NCI-H2171 treated with DMSO at 0.1 percent for 48 hours (cell line): ENCODE results near the gene MDGA2.
"Not testable (repeated sequence)": the region's sequence is repeated elsewhere in the genome, so short reads cannot be mapped to it uniquely, and the experiment has no call there.

Experiments used
- DNase-seq: peaks from one replicate; lab custom pipeline; 2025; lab: John Stamatoyannopoulos, UW

Gene MDGA2

DNA sequence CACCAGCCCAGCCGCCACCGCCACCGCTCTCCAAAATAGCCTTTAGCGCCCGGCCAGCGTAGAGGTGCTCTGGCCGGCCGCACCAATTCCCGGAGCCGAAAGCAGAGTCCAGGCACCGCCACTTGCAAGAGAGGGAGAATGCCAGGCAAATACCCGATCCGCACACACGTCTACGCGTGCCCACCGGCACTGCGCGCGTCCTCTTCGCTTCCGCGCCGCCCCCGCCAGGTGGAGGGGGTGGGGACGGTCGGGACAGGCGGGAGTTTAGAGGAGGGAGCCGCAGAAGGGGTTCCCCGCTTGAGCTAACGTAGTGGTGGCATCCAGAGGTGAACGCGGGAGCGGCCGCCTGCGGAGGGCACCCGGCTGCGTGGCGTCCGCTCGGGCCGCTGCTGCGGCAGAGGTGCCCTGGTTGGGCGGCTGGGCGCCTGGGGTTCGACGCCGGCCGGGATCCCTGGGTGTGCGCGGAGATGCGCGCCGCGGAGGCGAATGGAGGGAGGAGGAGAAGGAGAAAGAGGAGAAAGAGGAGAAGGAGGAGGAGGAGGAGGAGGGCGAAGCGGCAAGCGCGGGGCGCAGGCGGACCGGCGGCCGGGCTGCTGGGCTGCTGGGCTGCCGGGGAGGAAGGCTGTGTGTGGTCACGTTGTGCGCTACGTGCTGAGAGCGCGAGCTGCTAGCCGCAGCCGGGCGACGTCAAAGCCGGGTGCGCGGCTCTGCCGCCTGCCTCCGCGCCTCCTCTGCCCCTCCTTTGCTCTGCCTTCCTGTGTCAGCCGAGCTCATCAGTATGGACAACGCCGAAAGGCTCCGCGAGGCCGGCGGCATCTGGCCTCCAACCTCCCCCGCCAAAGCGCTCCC lies at the start of gene MDGA2:
TSS of gene MDGA2 (minus strand) at position 140 of the 849 bp plus-strand sequence.
- no peak for DNase-seq

DNA sequence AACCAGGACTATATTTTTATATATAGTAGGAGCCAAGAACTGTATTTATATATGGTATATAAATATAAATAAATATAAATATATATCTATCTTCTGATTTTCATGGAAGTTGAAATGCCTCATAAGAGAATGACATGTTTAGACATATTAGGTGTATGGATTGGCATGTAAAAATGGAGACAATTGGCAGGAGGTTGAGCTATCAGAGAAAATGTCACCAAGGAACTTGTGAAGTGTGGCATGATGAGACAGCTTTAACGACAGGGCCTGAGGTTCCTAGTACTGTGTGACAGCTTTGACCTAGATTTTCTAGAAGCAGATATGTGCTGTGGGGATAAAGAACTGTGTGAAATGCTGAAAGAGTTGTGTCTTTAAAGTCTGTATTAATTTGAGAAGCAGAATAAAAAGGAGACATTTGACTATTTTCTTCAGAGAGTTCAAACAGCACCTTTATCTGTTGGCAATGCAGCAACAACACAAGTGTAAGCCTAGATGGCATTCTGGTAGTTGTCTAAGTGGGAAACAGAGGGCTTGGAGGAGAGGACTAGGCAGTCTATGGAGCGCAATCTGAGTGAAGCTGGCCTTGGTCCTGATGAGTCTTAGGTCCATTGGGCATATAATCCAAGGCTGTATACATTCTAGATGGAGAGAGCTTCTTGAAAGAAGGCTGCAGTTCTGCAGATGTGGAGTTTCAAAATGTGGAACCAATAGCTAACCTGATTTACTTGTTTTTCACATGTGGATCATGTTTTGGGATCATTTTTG lies 47.7 kb upstream of the MDGA2 start:
- DNase-seq: no peak

GRCh38 chr14:47720281-47720680 lies 44.9 kb upstream of the MDGA2 start:
- no peak for DNase-seq

DNA sequence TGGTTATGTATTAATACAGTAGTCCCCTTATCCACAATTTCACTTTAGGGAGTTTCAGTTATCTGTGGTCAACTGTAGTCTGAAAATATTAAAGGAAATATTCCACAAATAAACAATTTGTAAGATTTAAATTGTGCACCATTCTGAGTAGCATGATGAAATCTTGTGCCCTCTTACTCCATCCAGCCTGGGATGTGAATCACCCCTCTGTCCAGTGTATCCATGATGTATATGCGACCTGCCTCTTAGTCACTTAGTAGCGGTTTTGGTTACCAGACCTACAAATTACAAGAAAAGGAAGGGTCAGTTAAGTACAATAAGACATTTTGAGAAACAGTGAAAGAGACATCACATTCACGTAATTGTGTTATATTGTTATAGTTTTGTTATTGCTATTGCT lies 39.9 kb upstream of the MDGA2 start:
- DNase-seq: no peak

GRCh38 chr14:47710581-47710980 lies 35.2 kb upstream of the MDGA2 start:
- DNase-seq: no peak

DNA sequence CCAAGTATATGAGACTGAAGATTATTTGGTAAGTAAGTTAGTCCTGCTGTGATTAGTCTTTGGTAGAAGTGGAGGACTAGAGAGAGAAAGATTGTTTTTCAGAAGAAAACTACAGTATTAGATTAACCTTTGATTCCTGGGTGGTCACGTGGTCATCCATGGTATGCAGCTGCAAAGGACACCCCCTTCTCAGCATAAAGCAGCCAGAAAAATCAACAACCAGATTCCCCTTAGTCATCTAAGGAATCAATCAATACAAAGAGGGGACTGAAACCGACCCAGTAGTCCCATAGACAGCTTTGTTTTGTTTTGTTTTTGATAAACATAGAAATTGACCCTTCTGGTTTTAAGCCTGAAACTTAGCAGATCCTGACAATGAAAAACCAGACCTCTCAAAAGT lies 30.3 kb upstream of the MDGA2 start:
- no peak for DNase-seq

GRCh38 chr14:47691829-47692228 lies 16.4 kb upstream of the MDGA2 start:
- no peak for DNase-seq

DNA sequence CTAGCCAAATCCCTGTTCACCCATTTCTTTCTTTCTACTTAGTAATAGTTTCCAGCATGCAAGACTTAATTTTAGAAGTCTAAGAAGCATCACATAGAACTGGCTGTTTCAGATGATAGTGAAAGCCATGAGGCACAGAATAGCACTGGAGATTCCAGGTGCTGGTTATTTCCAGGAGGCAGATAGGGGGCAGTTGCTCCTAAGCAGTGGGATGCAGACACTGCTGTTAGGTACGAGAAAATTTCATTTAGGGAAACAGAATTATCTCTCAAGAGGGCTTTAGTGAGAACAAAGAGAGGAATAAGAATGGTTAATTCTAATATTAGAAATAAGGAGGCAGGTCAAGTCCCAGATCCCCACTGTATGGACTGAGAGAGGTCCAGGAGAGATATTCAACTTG lies 3.6 kb upstream of the MDGA2 start:
- no peak for DNase-seq

DNA sequence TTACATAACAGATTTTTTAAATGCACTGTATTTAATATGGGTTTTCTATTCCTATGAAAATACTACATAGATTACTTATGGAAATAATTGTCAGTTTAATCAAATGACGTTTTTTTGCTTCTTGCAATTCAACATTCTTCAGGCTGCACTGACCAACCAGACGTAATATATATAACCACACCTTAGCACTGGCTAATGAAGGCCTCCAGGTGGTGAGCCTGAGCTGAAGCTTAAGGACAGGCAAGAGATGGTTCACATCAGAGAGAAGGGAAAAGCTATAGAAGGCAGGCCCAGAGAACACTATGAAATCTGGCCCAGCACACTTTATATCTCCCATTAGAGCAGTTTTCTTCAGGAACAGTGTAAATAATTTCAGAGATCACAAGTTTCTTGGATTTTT lies 2.8 kb upstream of the MDGA2 start:
- no peak for DNase-seq

GRCh38 chr14:47676315-47676617 lies 861 bp upstream of the MDGA2 start:
- no peak for DNase-seq

DNA sequence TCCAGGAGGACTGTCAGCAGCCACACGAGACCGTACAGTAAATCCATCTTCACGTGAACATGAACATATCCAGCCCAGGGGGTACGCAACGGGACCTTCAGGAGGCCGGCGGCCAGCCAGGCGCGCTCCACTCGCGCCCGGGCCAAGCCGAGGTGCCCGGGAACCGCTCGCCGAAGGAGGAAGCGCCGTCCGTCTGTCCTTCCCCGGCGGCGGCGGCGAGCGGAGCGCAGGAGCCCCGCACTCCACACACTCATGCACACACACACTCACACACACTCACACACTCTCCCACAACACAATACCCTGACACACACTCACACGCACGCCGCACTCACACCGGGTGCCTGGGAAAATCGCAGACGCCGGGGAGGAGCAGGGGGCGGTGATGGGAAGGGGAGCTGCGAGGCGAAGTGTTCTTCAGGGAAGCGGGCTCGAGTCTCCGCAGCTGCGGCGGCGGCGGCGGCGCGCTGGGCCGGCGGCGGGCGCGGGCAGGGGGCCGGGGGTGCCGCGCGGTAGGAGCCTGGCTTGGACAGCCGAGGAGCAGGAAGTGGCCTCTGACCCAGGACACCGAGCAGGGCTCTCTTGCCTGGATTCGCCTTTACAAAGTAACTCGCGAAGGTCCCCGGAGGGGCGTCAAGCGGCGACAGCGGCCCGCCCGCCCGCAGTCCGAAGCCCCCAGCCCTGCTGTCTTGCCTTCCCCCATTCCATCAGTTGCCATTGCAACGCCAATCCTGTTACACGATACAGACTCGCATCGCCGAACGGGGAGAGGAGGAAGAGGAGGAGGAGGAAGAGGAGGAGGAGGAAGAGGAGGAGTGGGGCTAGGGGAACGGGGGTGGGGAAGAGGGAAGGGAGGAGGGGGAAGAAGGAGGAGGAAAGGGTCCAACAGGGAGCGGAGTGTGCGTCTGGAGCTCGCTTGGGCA lies 601 bp downstream of the MDGA2 start:
- DNase-seq: no peak

DNA sequence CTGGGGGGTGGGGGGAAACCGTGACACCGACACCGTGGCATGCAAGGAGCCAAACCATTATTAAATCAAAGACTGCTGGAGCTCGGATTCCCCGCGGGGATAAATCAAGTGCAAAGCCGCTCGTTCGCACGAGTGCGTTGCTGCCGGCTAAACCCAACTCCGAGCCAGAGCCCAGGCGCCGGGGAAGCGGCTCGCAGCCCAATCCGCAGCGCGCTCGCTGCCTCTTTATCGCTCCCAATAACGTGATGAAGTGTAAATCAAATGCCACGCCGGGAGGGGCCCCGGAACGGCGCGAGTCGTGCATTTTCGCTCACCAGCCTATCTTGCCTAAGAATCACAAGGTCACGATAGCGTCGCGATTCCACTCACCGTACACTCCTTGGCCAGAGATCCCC lies 1.3 kb downstream of the MDGA2 start:
- DNase-seq: no peak

- no peak for DNase-seq
These were observed 9.9 kb downstream of the MDGA2 start for GRCh38 chr14:47665337-47666134.

- no peak for DNase-seq
These were observed 12.9 kb downstream of the MDGA2 start for GRCh38 chr14:47662466-47662865.

- no peak for DNase-seq
These were observed 15.2 kb downstream of the MDGA2 start for GRCh38 chr14:47660158-47660557.

DNA sequence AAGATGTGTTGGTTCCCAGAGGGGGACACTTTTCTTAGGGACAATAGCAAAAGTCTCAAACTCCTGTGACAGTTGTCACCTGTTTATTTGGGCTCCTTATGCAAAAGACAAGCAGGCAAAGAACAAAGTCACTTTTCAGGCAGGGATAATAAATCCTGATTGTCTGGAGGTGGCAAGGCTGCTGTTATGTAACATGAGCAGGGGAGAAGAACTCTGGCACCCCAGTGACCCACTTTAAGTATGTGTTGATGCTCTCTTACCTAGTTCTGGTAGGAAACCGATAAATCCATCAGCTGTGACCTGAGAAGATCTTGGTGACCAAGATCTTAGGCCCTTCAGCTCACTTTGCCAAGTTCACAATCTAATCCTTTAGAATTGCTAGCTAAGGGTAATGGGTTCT lies 17.4 kb downstream of the MDGA2 start:
- no peak for DNase-seq

DNA sequence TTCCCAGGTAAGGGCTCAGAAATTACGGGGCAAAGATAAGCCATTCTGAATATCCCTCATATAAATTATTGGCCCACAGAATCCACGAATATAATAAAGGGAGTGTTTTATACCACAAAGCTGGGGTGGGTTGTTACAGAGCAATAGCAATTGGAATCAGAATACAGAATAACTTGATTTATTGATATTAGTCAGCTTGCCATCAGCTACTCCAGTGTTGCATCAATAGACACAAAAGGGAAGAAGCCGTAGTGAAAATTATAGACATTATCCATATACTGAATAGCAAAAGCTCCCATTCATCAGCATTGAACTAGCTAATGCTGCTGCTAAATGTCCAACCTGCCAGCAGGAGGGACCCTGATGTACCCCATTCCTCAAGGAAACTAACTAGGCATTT lies 18.3 kb downstream of the MDGA2 start:
- DNase-seq: no peak

GRCh38 chr14:47651337-47651736 lies 24.1 kb downstream of the MDGA2 start:
- DNase-seq: no peak

DNA sequence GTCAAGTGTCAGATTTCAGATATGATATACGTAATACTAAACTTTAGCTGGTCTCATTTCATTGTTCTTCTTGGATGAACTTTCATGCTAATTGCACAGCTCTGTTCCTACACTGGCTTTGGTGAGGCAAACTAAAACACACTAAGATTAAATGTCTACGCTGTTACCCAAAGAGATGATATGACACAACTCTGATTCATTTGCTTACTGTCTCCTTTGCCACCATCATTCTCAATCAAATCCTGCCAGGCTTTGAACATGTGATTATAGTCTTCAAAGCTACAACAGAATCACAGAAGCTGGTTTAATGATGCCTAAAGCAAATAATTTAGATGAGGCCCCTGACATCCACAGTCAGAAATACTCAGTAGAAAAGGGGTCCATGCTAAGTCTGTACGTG lies 37.7 kb downstream of the MDGA2 start:
- no peak for DNase-seq

GRCh38 chr14:47626151-47627035 lies 49.0 kb downstream of the MDGA2 start:
- no peak for DNase-seq

DNA sequence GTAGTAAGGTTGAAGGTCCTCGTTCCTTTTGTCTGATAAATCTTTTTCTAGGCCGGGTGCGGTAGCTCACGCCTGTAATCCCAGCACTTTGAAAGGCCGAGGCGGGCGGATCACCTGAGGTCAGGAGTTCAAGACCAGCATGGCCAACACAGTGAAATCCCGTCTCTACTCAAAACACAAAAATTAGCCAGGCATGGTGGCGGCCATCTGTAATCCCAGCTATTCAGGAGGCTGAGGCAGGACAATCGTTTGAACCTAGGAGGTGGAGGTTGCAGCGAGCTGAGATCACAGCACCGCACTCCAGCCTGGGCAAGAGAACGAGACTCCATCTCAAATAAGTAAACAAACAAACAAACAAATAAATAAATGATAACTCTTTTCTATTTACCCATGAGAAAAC lies 51.3 kb downstream of the MDGA2 start:
- DNase-seq: not testable (repeated sequence)
